Ishikawa (cell line): ENCODE results near the gene E2F3.

ENCODE experiments used
- CEBPB ChIP-seq: IDR thresholded peaks from 2 replicates; pipeline ENCODE4 v1.6.1; 2012
- CREB1 ChIP-seq: IDR thresholded peaks from 2 replicates; pipeline ENCODE4 v1.6.1; 2012; ENCODE audit warnings: low read depth
- EGR1 ChIP-seq: IDR thresholded peaks from 2 replicates; pipeline ENCODE4 v1.6.1; 2012
- EP300 ChIP-seq: IDR thresholded peaks from 2 replicates; pipeline ENCODE4 v1.6.1; 2012; ENCODE audit warnings: borderline replicate concordance
- FOXM1 ChIP-seq: IDR thresholded peaks from 2 replicates; pipeline ENCODE4 v1.6.1; 2012; ENCODE audit warnings: low read depth, borderline replicate concordance
- MAX ChIP-seq: IDR thresholded peaks from 2 replicates; pipeline ENCODE4 v1.6.1; 2012
- NFIC ChIP-seq: IDR thresholded peaks from 2 replicates; pipeline ENCODE4 v1.6.1; 2012
- RAD21 ChIP-seq: IDR thresholded peaks from 2 replicates; pipeline ENCODE4 v1.6.1; 2012; ENCODE audit warnings: low read depth
- REST ChIP-seq: IDR thresholded peaks from 2 replicates; pipeline ENCODE4 v1.6.1; 2012; ENCODE audit warnings: low read depth, mild to moderate bottlenecking
- TAF1 ChIP-seq: IDR thresholded peaks from 2 replicates; pipeline ENCODE4 v1.6.1; 2012; ENCODE audit warnings: low read depth, mild to moderate bottlenecking
- TCF12 ChIP-seq: IDR thresholded peaks from 2 replicates; pipeline ENCODE4 v1.6.1; 2012; ENCODE audit warnings: low read depth
- TEAD4 ChIP-seq: IDR thresholded peaks from 2 replicates; pipeline ENCODE4 v1.6.1; 2012
- USF1 ChIP-seq: IDR thresholded peaks from 2 replicates; pipeline ENCODE4 v1.6.1; 2012
- YY1 ChIP-seq: IDR thresholded peaks from 2 replicates; pipeline ENCODE4 v1.6.1; 2012; ENCODE audit warnings: low read depth
- ZBTB7A ChIP-seq: IDR thresholded peaks from 2 replicates; pipeline ENCODE4 v1.6.1; 2012; ENCODE audit warnings: low read depth

E2F3 gene

GRCh38 chr6:20399518-20399917, 2.2 kb upstream of the E2F3 start:
- TF ChIP-seq TCF12 (no peak), EGR1 (no peak), USF1 (no peak), TEAD4 (no peak), YY1 (no peak), ZBTB7A (no peak), CEBPB (no peak), FOXM1 (no peak), EP300 (no peak), RAD21 (no peak), NFIC (no peak), REST (no peak), CREB1 (no peak)

- TF ChIP-seq MAX (no peak), RAD21 (0 out of 2 replicates have a peak, but pooled peaks have one; percentile 18), CREB1 (no peak), TEAD4 (0 out of 2 replicates have a peak, but pooled peaks have one; percentile 15), CEBPB (no peak), TCF12 (no peak), EGR1 (no peak), REST (no peak), EP300 (no peak), TAF1 (no peak), FOXM1 (no peak), USF1 (no peak), YY1 (no peak)
These were observed 1.0 kb upstream of the E2F3 start for GRCh38 chr6:20400456-20401204.

- no peak for TF ChIP-seq CREB1
These were observed 338 bp downstream of the E2F3 start for GRCh38 chr6:20402092-20402341.

- TF ChIP-seq CREB1, result no peak
- TF ChIP-seq FOXM1, result no peak
- no peak for TF ChIP-seq RAD21
- TF ChIP-seq EP300, result no peak
- no peak for TF ChIP-seq CEBPB
- TF ChIP-seq REST, result no peak
- TF ChIP-seq USF1, result no peak
- no peak for TF ChIP-seq TEAD4
- no peak for TF ChIP-seq TCF12
- TF ChIP-seq MAX, result peak; percentile 20
- TF ChIP-seq NFIC, result no peak
- no peak for TF ChIP-seq EGR1
- TF ChIP-seq TAF1, result peak; percentile 14; the same call in 1 of the 2 replicates
- no peak for TF ChIP-seq YY1
- peak; percentile 35; the same call in 1 of the 2 replicates for TF ChIP-seq ZBTB7A
These were observed 827 bp downstream of the E2F3 start for GRCh38 chr6:20402342-20403069.
